Stimulated activated CD8-positive, alpha-beta memory T cell treated with anti-CD3 and anti-CD28 coated beads, Interleukin-12 subunit alpha, Interleukin-12 subunit beta, amount 100 ng/mL, for 24 hours (primary cell): ENCODE data around the gene KANSL1L.
A peak's percentile ranks its signal among the peaks of the same experiment; 100 is the strongest.

Source experiments
- DNase-seq: peaks from one replicate; pipeline ENCODE4 v3.0.0-alpha.2; 2020; ENCODE audit errors: extremely low read depth

The KANSL1L gene

GRCh38 chr2:210063306-210063705 lies 107.9 kb downstream of the KANSL1L start:
- DNase-seq = no peak

GRCh38 chr2:210055825-210056224 lies 115.4 kb downstream of the KANSL1L start:
- DNase-seq = no peak

- no peak for DNase-seq
Measured at GRCh38 chr2:210054696-210055095, 116.5 kb downstream of the KANSL1L start.

GRCh38 chr2:210050885-210051284 lies 120.3 kb downstream of the KANSL1L start:
- DNase-seq = no peak

- no peak for DNase-seq
Measured at GRCh38 chr2:210049831-210050230, 121.4 kb downstream of the KANSL1L start.

- DNase-seq = no peak
Measured at GRCh38 chr2:210046851-210047500, 124.2 kb downstream of the KANSL1L start.

GRCh38 chr2:210038078-210038477 lies 133.1 kb downstream of the KANSL1L start:
- DNase-seq = no peak

- no peak for DNase-seq
Measured at GRCh38 chr2:210035679-210036078, 135.5 kb downstream of the KANSL1L start.

- no peak for DNase-seq
Measured at GRCh38 chr2:210034087-210034683, 137.0 kb downstream of the KANSL1L start.

GRCh38 chr2:210028178-210028577 lies 143.0 kb downstream of the KANSL1L start:
- no peak for DNase-seq

GRCh38 chr2:210027608-210028007 lies 143.6 kb downstream of the KANSL1L start:
- no peak for DNase-seq

GRCh38 chr2:210022824-210023223 lies 148.4 kb downstream of the KANSL1L start:
- no peak for DNase-seq

GRCh38 chr2:210020138-210020537 lies 151.1 kb downstream of the KANSL1L start:
- DNase-seq = no peak

- DNase-seq = no peak
Measured at GRCh38 chr2:210009896-210010295, 161.3 kb downstream of the KANSL1L start.

GRCh38 chr2:210009126-210009525 lies 162.1 kb downstream of the KANSL1L start:
- DNase-seq = no peak

GRCh38 chr2:210007895-210008294 lies 163.3 kb downstream of the KANSL1L start:
- DNase-seq = no peak

- no peak for DNase-seq
Measured at GRCh38 chr2:210004881-210005280, 166.3 kb downstream of the KANSL1L start.

GRCh38 chr2:210003359-210003758 lies 167.8 kb downstream of the KANSL1L start:
- DNase-seq = no peak

- peak; percentile 94 for DNase-seq
Measured at GRCh38 chr2:210002158-210003157, 168.8 kb downstream of the KANSL1L start, which contains the start of gene RPE. TSS of gene RPE (plus strand) at chr2:210002638. CDS start at chr2:210002662, 24 bp downstream.

GRCh38 chr2:210000464-210001324 lies 170.5 kb downstream of the KANSL1L start:
- no peak for DNase-seq

- DNase-seq = no peak
Measured at GRCh38 chr2:209998596-209998995, 172.6 kb downstream of the KANSL1L start.
